Thyroid gland (tissue), 4 donors: ENCODE measurements around the gene DNAH14. TPM values are rescaled to one million over a fixed set of nuclear protein-coding genes. Genes with fewer than 3 reads are reported as not detected.

Experiments used
- DNase-seq, 2 donors: peaks; one replicate each; pipeline ENCODE4 v3.0.0-alpha.2; 2019
- H3K27ac ChIP-seq, 3 donors: fragments of 200-600 bp; sonication (generic); 1 replicate in 2 of 3; 2 replicates in 1 of 3; pipeline ENCODE4 v1.5.1; 2016 to 2019; ENCODE audit warnings: mild to moderate bottlenecking in 1 of 3, moderate library complexity in 1 of 3
- H3K27me3 ChIP-seq: fragments of 200-600 bp; sonication (generic); one replicate; pipeline ENCODE4 v1.5.1; 2019
- H3K36me3 ChIP-seq, 2 donors: fragments of 200-600 bp; sonication (generic); one replicate each; pipeline ENCODE4 v1.5.1; 2016 to 2019
- H3K4me1 ChIP-seq, 2 donors: fragments of 200-600 bp; sonication (generic); one replicate each; pipeline ENCODE4 v1.5.1; 2017 to 2019
- H3K4me3 ChIP-seq, 3 donors: fragments of 200-600 bp; sonication (generic); replicated peaks in 1 of 3; 1 replicate in 2 of 3; 2 replicates in 1 of 3; pipeline ENCODE4 v1.5.1; 2016; ENCODE audit warnings: mild to moderate bottlenecking in 1 of 3
- H3K9me3 ChIP-seq: fragments of 200-600 bp; sonication (generic); one replicate; pipeline ENCODE4 v1.5.1; 2017
- POLR2A ChIP-seq, 2 donors: fragments of 450-650 bp; IDR thresholded peaks; one replicate each; pipeline ENCODE4 v1.6.1; 2017; ENCODE audit warnings: antibody characterized with exemption in 2 of 2, mild to moderate bottlenecking in 2 of 2, moderate library complexity in 1 of 2
- WGBS, 2 donors: methylation state at CpG; one replicate each; pipeline ENCODE4 v1.1.5; 2017; 5-methylcytosine and 5-hydroxymethylcytosine counted together
- intact Hi-C: fragments of 100-400 bp; cut with DNase I; formaldehyde crosslinking; loops from one replicate; pipeline ENCODE4 v1.15.1; 2023
- total RNA-seq, 4 donors: library from RNA; depleted of rRNA; stranded (reverse); fragments of >200 nt; gene quantifications; one replicate each; pipeline ENCODE4 v1.2.3, GENCODE V29; 2016
- TF ChIP-seq, protein P1 (sequence below), 6 experiments: fragments of 200-600 bp in 3 of 6; fragments of 450-650 bp in 3 of 6; sonication (generic) in 3 of 6; IDR thresholded peaks; one replicate each; pipeline ENCODE4 v1.5.1; 2016 to 2019; ENCODE audit warnings: antibody characterized with exemption in 6 of 6, mild to moderate bottlenecking in 2 of 6, inconsistent platforms in 1 of 6, moderate library complexity in 1 of 6

Gene DNAH14
- total RNA-seq, 4 donors from 2014 or later, result 60.5 to 75.9 (median 69.2) TPM

- intact Hi-C loops, result no loop called here
- TF ChIP-seq, protein P1, sequence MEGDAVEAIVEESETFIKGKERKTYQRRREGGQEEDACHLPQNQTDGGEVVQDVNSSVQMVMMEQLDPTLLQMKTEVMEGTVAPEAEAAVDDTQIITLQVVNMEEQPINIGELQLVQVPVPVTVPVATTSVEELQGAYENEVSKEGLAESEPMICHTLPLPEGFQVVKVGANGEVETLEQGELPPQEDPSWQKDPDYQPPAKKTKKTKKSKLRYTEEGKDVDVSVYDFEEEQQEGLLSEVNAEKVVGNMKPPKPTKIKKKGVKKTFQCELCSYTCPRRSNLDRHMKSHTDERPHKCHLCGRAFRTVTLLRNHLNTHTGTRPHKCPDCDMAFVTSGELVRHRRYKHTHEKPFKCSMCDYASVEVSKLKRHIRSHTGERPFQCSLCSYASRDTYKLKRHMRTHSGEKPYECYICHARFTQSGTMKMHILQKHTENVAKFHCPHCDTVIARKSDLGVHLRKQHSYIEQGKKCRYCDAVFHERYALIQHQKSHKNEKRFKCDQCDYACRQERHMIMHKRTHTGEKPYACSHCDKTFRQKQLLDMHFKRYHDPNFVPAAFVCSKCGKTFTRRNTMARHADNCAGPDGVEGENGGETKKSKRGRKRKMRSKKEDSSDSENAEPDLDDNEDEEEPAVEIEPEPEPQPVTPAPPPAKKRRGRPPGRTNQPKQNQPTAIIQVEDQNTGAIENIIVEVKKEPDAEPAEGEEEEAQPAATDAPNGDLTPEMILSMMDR (IDR thresholded peaks at IDR 0.05), result no peak
- no peak for TF ChIP-seq POLR2A (IDR thresholded peaks at IDR 0.05)
- WGBS, 2 donors, result 22 to 28% methylated on average over 7 of the region's 7 CpGs
Observed at GRCh38 chr1:225428881-225429455, 499.5 kb downstream of the DNAH14 start.

GRCh38 chr1:225430301-225430700 is 500.8 kb downstream of the DNAH14 start:
- WGBS, 2 donors, result 85 to 89% methylated on average over 7 of the region's 7 CpGs
- intact Hi-C loops, result no loop called here
- no peaks in the 10 kb centered on the region for H3K9me3 ChIP-seq
- H3K36me3 ChIP-seq, result no peaks in the 10 kb centered on the region
- no peak for DNase-seq
- no peaks in the 10 kb centered on the region for H3K27me3 ChIP-seq
- no peak overlapping the region for H3K27ac ChIP-seq
- TF ChIP-seq, protein P1 (IDR thresholded peaks at IDR 0.05), result no peak
- no peak for TF ChIP-seq POLR2A (IDR thresholded peaks at IDR 0.05)
- no peak overlapping the region for H3K4me3 ChIP-seq
- peaks cover 7 to 23% of the 10 kb centered on the region in 2 donors for H3K4me1 ChIP-seq

More at GRCh38 chr1:225428881-225429455, 499.5 kb downstream of the DNAH14 start:
- DNase-seq, result no peak
- Histone ChIP-seq H3K27ac (peak overlapping the region; percentile 64 to 88 (median 80)), H3K4me3 (peak overlapping the region in 2 of 3 donors; percentile 21 to 88), H3K4me1 (peaks cover 11 to 27% of the 10 kb centered on the region in 2 donors), H3K9me3 (no peaks in the 10 kb centered on the region), H3K36me3 (no peaks in the 10 kb centered on the region), H3K27me3 (no peaks in the 10 kb centered on the region)

DNA sequence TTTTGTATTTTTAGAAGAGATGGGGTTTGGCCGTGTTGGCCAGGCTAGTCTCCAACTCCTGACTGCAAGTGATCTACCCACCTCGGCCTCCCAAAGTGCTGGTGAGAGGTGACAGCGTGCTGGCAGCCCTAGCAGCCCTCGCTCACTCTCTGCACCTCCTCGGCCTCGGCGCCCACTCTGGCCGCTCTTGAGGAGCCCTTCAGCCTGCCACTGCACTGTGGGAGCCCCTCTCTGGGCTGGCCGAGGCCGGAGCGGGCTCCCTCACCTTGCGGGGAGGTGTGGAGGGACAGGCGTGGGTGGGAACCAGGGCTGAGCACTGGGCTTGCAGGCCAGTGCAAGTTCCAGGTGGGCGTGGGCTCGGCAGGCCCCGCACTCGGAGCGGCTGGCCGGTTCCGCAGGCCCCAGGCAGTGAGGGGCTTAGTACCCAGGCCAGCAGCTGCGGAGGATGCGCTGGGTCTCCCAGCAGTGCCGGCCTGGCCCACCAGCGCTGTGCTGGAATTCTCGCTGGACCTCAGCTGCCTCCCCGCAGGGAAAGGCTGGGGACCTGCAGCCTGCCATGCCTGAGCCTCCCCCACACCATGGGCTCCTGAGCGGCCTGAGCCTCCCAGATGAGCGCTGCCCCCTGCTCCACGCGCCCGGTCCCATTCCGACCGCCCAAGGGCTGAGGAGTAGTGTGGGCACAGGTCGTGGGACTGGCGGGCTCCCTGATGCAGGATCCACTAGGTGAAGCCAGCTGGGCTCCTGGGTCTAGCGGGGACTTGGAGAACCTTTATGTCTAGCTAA is 501.8 kb downstream of the DNAH14 start:
- intact Hi-C loops, result no loop called here
- H3K27me3 ChIP-seq, result no peaks in the 10 kb centered on the region
- no peaks in the 10 kb centered on the region for H3K9me3 ChIP-seq
- peaks cover 5 to 16% of the 10 kb centered on the region in 2 donors for H3K4me1 ChIP-seq
- H3K27ac ChIP-seq, result no peak overlapping the region
- no peak overlapping the region for H3K4me3 ChIP-seq
- no peak for DNase-seq
- 96 to 99% methylated on average over 18 to 33 of the region's 36 CpGs for WGBS, 2 donors
- H3K36me3 ChIP-seq, result no peaks in the 10 kb centered on the region
- no peak for TF ChIP-seq POLR2A (IDR thresholded peaks at IDR 0.05)
- TF ChIP-seq, protein P1 (IDR thresholded peaks at IDR 0.05), result no peak

DNA sequence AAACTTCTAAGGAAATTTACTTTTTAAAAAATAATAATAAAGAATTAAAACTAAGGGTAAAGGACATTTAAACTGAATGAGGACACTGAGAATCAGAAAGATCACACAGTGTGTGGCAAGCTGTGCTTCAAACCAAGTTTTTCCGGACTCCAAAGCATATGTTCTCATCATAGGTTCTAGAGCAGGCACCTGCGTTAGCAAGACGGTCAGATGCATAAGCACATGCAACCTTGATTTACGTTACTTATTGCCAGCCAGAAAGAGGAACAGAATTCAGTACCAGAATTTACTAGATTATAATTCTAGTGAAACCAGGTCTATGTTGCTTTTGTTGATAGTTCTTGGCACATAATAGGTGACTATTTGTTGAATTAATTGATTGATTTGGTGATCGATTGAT is 504.6 kb downstream of the DNAH14 start:
- Histone ChIP-seq H3K36me3 (no peaks in the 10 kb centered on the region), H3K9me3 (no peaks in the 10 kb centered on the region), H3K4me1 (peaks cover 0 to 2% of the 10 kb centered on the region in 2 donors), H3K4me3 (no peak overlapping the region), H3K27ac (no peak overlapping the region), H3K27me3 (no peaks in the 10 kb centered on the region)
- no peak for DNase-seq
- WGBS, 2 donors, result 89 to 91% methylated on average over 5 of the region's 5 CpGs
- intact Hi-C loops, result no loop called here
- TF ChIP-seq, protein P1 (IDR thresholded peaks at IDR 0.05), result no peak
- TF ChIP-seq POLR2A (IDR thresholded peaks at IDR 0.05), result no peak

- no peaks in the 10 kb centered on the region for H3K4me1 ChIP-seq
- TF ChIP-seq, protein P1 (IDR thresholded peaks at IDR 0.05), result no peak
- TF ChIP-seq POLR2A (IDR thresholded peaks at IDR 0.05), result no peak
- no peak for DNase-seq
- H3K27ac ChIP-seq, result no peak overlapping the region
- intact Hi-C loops, result no loop called here
- WGBS, 2 donors, result 79 to 87% methylated on average over 6 of the region's 6 CpGs
- no peaks in the 10 kb centered on the region for H3K36me3 ChIP-seq
- H3K9me3 ChIP-seq, result no peaks in the 10 kb centered on the region
- no peaks in the 10 kb centered on the region for H3K27me3 ChIP-seq
- no peak overlapping the region for H3K4me3 ChIP-seq
Observed at GRCh38 chr1:225435076-225435475, 505.6 kb downstream of the DNAH14 start.
